GM20431 (cell line): ENCODE measurements around the gene PNPLA8.

Experiments used
- in situ Hi-C: fragments of 300-500 bp; cut with MseI, MboI; formaldehyde crosslinking; loops from one replicate; pipeline ENCODE4 v1.15.0; 2020; ENCODE audit warnings: low sequenced_read_pairs; ENCODE audit not compliant: unreplicated experiment

PNPLA8 gene

GRCh38 chr7:108480311-108480710 is 45.6 kb downstream of the PNPLA8 start:
- in situ Hi-C loops, result no loop called here

GRCh38 chr7:108479751-108480150 is 46.2 kb downstream of the PNPLA8 start:
- in situ Hi-C loops, result no loop called here

- in situ Hi-C loops, result no loop called here
Observed at GRCh38 chr7:108479118-108479517, 46.8 kb downstream of the PNPLA8 start.

GRCh38 chr7:108468246-108468645 is 57.7 kb downstream of the PNPLA8 start:
- in situ Hi-C loops, result loop anchor here (25.0 kb wide), 1 partner anchor 281 kb away; no protein-coding TSS in a partner anchor

GRCh38 chr7:108467391-108467790 is 58.5 kb downstream of the PNPLA8 start:
- in situ Hi-C loops, result loop anchor here (25.0 kb wide), 1 partner anchor 280 kb away; no protein-coding TSS in a partner anchor

- in situ Hi-C loops, result loop anchor here (25.0 kb wide), 1 partner anchor 279 kb away; no protein-coding TSS in a partner anchor
Observed at GRCh38 chr7:108466322-108466721, 59.6 kb downstream of the PNPLA8 start.

- in situ Hi-C loops, result loop anchor here (25.0 kb wide), 1 partner anchor 277 kb away; no protein-coding TSS in a partner anchor
Observed at GRCh38 chr7:108464743-108465142, 61.2 kb downstream of the PNPLA8 start.

GRCh38 chr7:108463613-108464012 is 62.3 kb downstream of the PNPLA8 start:
- in situ Hi-C loops, result loop anchor here (25.0 kb wide), 1 partner anchor 276 kb away; no protein-coding TSS in a partner anchor

GRCh38 chr7:108461840-108462239 is 64.1 kb downstream of the PNPLA8 start:
- in situ Hi-C loops, result loop anchor here (25.0 kb wide), 1 partner anchor 275 kb away; no protein-coding TSS in a partner anchor

- in situ Hi-C loops, result loop anchor here (25.0 kb wide), 1 partner anchor 274 kb away; no protein-coding TSS in a partner anchor
Observed at GRCh38 chr7:108460964-108461363, 65.0 kb downstream of the PNPLA8 start.

GRCh38 chr7:108459922-108460551 is 65.9 kb downstream of the PNPLA8 start:
- in situ Hi-C loops, result loop anchor here (25.0 kb wide), 1 partner anchor 273 kb away; no protein-coding TSS in a partner anchor

- in situ Hi-C loops, result loop anchor here (25.0 kb wide), 1 partner anchor 271 kb away; no protein-coding TSS in a partner anchor
Observed at GRCh38 chr7:108457871-108458270, 68.1 kb downstream of the PNPLA8 start.

- in situ Hi-C loops, result loop anchor here (25.0 kb wide), 1 partner anchor 270 kb away; no protein-coding TSS in a partner anchor
Observed at GRCh38 chr7:108456845-108457540, 68.9 kb downstream of the PNPLA8 start.

GRCh38 chr7:108455998-108456677 is 69.8 kb downstream of the PNPLA8 start, which contains the start of gene NRCAM:
Gene NRCAM, minus strand, starts transcription at chr7:108456436. Its CDS starts 216,372 bp downstream, at chr7:108240064.
- in situ Hi-C loops, result loop anchor here (25.0 kb wide), 1 partner anchor 269 kb away; no protein-coding TSS in a partner anchor

- in situ Hi-C loops, result loop anchor here (25.0 kb wide), 1 partner anchor 268 kb away; no protein-coding TSS in a partner anchor
Observed at GRCh38 chr7:108455551-108455997, 70.4 kb downstream of the PNPLA8 start.

- in situ Hi-C loops, result loop anchor here (25.0 kb wide), 1 partner anchor 268 kb away; no protein-coding TSS in a partner anchor
Observed at GRCh38 chr7:108454674-108455550, 71.0 kb downstream of the PNPLA8 start.

GRCh38 chr7:108454317-108454673 is 71.6 kb downstream of the PNPLA8 start:
- in situ Hi-C loops, result loop anchor here (25.0 kb wide), 1 partner anchor 267 kb away; no protein-coding TSS in a partner anchor

- in situ Hi-C loops, result loop anchor here (25.0 kb wide), 1 partner anchor 266 kb away; no protein-coding TSS in a partner anchor
Observed at GRCh38 chr7:108453320-108453719, 72.6 kb downstream of the PNPLA8 start.

- in situ Hi-C loops, result loop anchor here (25.0 kb wide), 1 partner anchor 265 kb away; no protein-coding TSS in a partner anchor
Observed at GRCh38 chr7:108452707-108453106, 73.2 kb downstream of the PNPLA8 start.
